PC-9 (cell line): ENCODE measurements around the gene ZNF600. TPM values are rescaled to one million over a fixed set of nuclear protein-coding genes. Genes with fewer than 3 reads are reported as not detected.
A peak's percentile ranks its signal among the peaks of the same experiment; 100 is the strongest.
"Not testable (repeated sequence)": the region's sequence is repeated elsewhere in the genome, so short reads cannot be mapped to it uniquely, and the experiment has no call there.

ENCODE experiments used
- BruUV-seq: library from RNA; stranded (reverse); fragments of 400-500 nt; replicated peaks from 2 replicates; lab custom pipeline; 2021; lab: Mats Ljungman, UMichigan
- CTCF ChIA-PET: fragments of 300-600 bp; sonication (Branson Sonifier 250); formaldehyde crosslinking; loops from one replicate; lab custom pipeline; 2022; ENCODE audit warnings: antibody characterized with exemption; lab: Charles Lee
- POLR2A ChIA-PET: fragments of 300-600 bp; sonication (Branson Sonifier 250); formaldehyde crosslinking; loops from one replicate; lab custom pipeline; 2022; ENCODE audit warnings: antibody characterized with exemption; ENCODE audit not compliant: unreplicated experiment; lab: Charles Lee
- DNase-seq, 2 experiments: peaks; one replicate each; pipeline versions ENCODE4 v3.0.0 to v3.0.0-alpha.2; 2015 to 2022; ENCODE audit warnings: mixed read lengths in 1 of 2
- H2AFZ ChIP-seq: fragments of 200-600 bp; sonication (generic); 2 replicates; pipeline ENCODE4 v1.8.1; 2017; ENCODE audit warnings: antibody characterized with exemption
- H3F3A ChIP-seq: fragments of 200-600 bp; sonication (generic); 2 replicates; pipeline ENCODE4 v1.8.1; 2017; ENCODE audit warnings: antibody characterized with exemption, mild to moderate bottlenecking, low read depth; ENCODE audit not compliant: insufficient read depth
- H3K27ac ChIP-seq: fragments of 200-600 bp; sonication (generic); 2 replicates; pipeline ENCODE4 v1.6.1; 2016; ENCODE audit warnings: mixed run types
- H3K27me3 ChIP-seq: fragments of 200-600 bp; sonication (generic); 2 replicates; pipeline ENCODE4 v1.6.1; 2016; ENCODE audit warnings: low read depth, mixed run types; ENCODE audit not compliant: insufficient read depth
- H3K36me3 ChIP-seq: fragments of 200-600 bp; sonication (generic); 2 replicates; pipeline ENCODE4 v1.6.1; 2016; ENCODE audit warnings: low read depth, mixed run types
- H3K4me1 ChIP-seq: fragments of 200-600 bp; sonication (generic); replicated peaks from 2 replicates; pipeline ENCODE4 v1.6.1; 2016; ENCODE audit warnings: mixed run types; ENCODE audit not compliant: insufficient read depth
- H3K4me2 ChIP-seq: fragments of 200-600 bp; sonication (generic); 2 replicates; pipeline ENCODE4 v1.6.1; 2017; ENCODE audit warnings: mixed run types
- H3K4me3 ChIP-seq: fragments of 200-600 bp; sonication (generic); 2 replicates; pipeline ENCODE4 v1.6.1; 2016; ENCODE audit warnings: mixed run types
- H3K79me2 ChIP-seq: fragments of 200-600 bp; sonication (generic); 2 replicates; pipeline ENCODE4 v1.6.1; 2017; ENCODE audit warnings: low read depth, mixed run types
- H3K9me2 ChIP-seq: fragments of 200-600 bp; sonication (generic); 2 replicates; pipeline ENCODE4 v1.8.1; 2017; ENCODE audit warnings: mild to moderate bottlenecking; ENCODE audit not compliant: insufficient read depth
- H3K9me3 ChIP-seq: fragments of 200-600 bp; sonication (generic); 2 replicates; pipeline ENCODE4 v1.8.1; 2016; ENCODE audit warnings: low read depth; ENCODE audit not compliant: insufficient read depth
- H4K20me1 ChIP-seq: fragments of 200-600 bp; sonication (generic); 2 replicates; pipeline ENCODE4 v1.8.1; 2017; ENCODE audit not compliant: insufficient read depth
- CTCF ChIP-seq: fragments of 200-600 bp; sonication (generic); conservative IDR thresholded peaks from 2 replicates; pipeline ENCODE4 v1.6.1; 2017; ENCODE audit warnings: mixed run types, antibody characterized with exemption, mild to moderate bottlenecking, moderate library complexity
- EZH2 ChIP-seq: fragments of 200-600 bp; sonication (generic); IDR thresholded peaks from 2 replicates; pipeline ENCODE4 v1.8.0; 2017; ENCODE audit warnings: antibody characterized with exemption, low read depth
- intact Hi-C: fragments of 100-400 bp; cut with micrococcal nuclease; formaldehyde crosslinking; loops from one replicate; pipeline ENCODE4 v1.10.0; 2022; ENCODE audit not compliant: unreplicated experiment
- total RNA-seq: library from RNA; stranded (reverse); gene quantifications from 2 replicates; pipeline ENCODE4 v1.2.3, GENCODE V29; 2021

The ZNF600 gene
- total RNA-seq, 1 experiment from 2014 or later, result 27.9 TPM

GRCh38 chr19:52825765-52826164 is 39.2 kb upstream of the ZNF600 start:
- Histone ChIP-seq H3K27ac (no peak overlapping the region), H3K4me1 (no peaks in the 10 kb centered on the region), H3F3A (no peaks in the 10 kb centered on the region), H3K4me2 (no peak overlapping the region), H2AFZ (no peak overlapping the region), H3K4me3 (no peak overlapping the region), H3K36me3 (no peaks in the 10 kb centered on the region), H3K79me2 (peaks cover 1% of the 10 kb centered on the region; the same call in 1 of the 2 replicates), H3K9me3 (peaks cover 25% of the 10 kb centered on the region), H3K9me2 (no peaks in the 10 kb centered on the region), H3K27me3 (no peaks in the 10 kb centered on the region), H4K20me1 (no peaks in the 10 kb centered on the region)
- BruUV-seq, result no TSS peak
- intact Hi-C loops, result no loop called here
- DNase-seq, result no peak
- POLR2A ChIA-PET, result no interaction called here
- no peak for TF ChIP-seq CTCF
- CTCF ChIA-PET, result no interaction called here

GRCh38 chr19:52823676-52824075 is 37.1 kb upstream of the ZNF600 start:
- no peak for TF ChIP-seq CTCF
- TF ChIP-seq EZH2, result no peak
- ChIA-PET POLR2A (no interaction called here), CTCF (no interaction called here)
- Histone ChIP-seq H3K9me2 (no peaks in the 10 kb centered on the region), H3K36me3 (no peaks in the 10 kb centered on the region), H3K9me3 (peaks cover 25% of the 10 kb centered on the region), H3K27me3 (no peaks in the 10 kb centered on the region), H3K4me3 (no peak overlapping the region), H3F3A (no peaks in the 10 kb centered on the region), H3K79me2 (peaks cover 7% of the 10 kb centered on the region; the same call in 1 of the 2 replicates), H3K4me1 (no peaks in the 10 kb centered on the region), H3K4me2 (no peak overlapping the region), H2AFZ (no peak overlapping the region), H4K20me1 (no peaks in the 10 kb centered on the region), H3K27ac (no peak overlapping the region)
- no TSS peak for BruUV-seq
- no peak for DNase-seq
- intact Hi-C loops, result no loop called here

- H3K9me2 ChIP-seq, H3F3A ChIP-seq, H4K20me1 ChIP-seq, POLR2A ChIA-PET, H3K4me1 ChIP-seq, H3K27ac ChIP-seq, H3K79me2 ChIP-seq, intact Hi-C loops, H3K27me3 ChIP-seq, BruUV-seq: not testable (repeated sequence)
- Histone ChIP-seq H3K4me2 (peak within 1 kb of the TSS; percentile 93), H2AFZ (peak within 1 kb of the TSS; percentile 100), H3K4me3 (peak within 1 kb of the TSS; percentile 92), H3K9me3 (peaks cover 22% of the 10 kb centered on the region), H3K36me3 (peaks cover 11% of the 10 kb centered on the region; the same call in 1 of the 2 replicates)
- CTCF ChIA-PET, result interaction anchor here (0.7 kb wide), 1 partner anchor 221 kb away, joined by 4 read pairs; no protein-coding TSS in a partner anchor
- peak in 1 of 2 experiments; percentile 67 for DNase-seq
Measured at GRCh38 chr19:52821204-52821960, 34.8 kb upstream of the ZNF600 start, which contains the start of gene ZNF28. Gene ZNF28 (minus strand): TSS chr19:52821633. CDS start chr19:52817958, 3,675 bp downstream.

- H3K27ac ChIP-seq, intact Hi-C loops, H3K9me2 ChIP-seq, H4K20me1 ChIP-seq, H3K4me1 ChIP-seq, H3K27me3 ChIP-seq, POLR2A ChIA-PET, H3K79me2 ChIP-seq, H3F3A ChIP-seq: not testable (repeated sequence)
- H3K9me3 ChIP-seq, result peaks cover 22% of the 10 kb centered on the region
- peaks cover 11% of the 10 kb centered on the region; the same call in 1 of the 2 replicates for H3K36me3 ChIP-seq
- CTCF ChIA-PET, result interaction anchor here (0.7 kb wide), 1 partner anchor 222 kb away, joined by 4 read pairs; no protein-coding TSS in a partner anchor
- BruUV-seq, result TSS peak; percentile 86
- peak in 1 of 2 experiments; percentile 21 for DNase-seq
- H3K4me3 ChIP-seq, result peak overlapping the region; percentile 92
- H3K4me2 ChIP-seq, result peak overlapping the region; percentile 93
- H2AFZ ChIP-seq, result peak overlapping the region; percentile 100
Measured at GRCh38 chr19:52820472-52821203, 34.0 kb upstream of the ZNF600 start.
